Epithelial cell of proximal tubule (primary cell): Measurements from ENCODE around the gene IFI6. TPM values are rescaled to one million over a fixed set of nuclear protein-coding genes. Genes with fewer than 3 reads are reported as not detected.

ENCODE experiments used
- DNase-seq: peaks from one replicate; pipeline ENCODE4 v3.0.0-alpha.2; 2011; ENCODE audit warnings: low read depth
- H3K4me3 ChIP-seq: 2 replicates; pipeline ENCODE4 v1.5.1; 2011; ENCODE audit warnings: low read depth, mild to moderate bottlenecking, low read length
- total RNA-seq: library from RNA; depleted of rRNA; stranded (reverse); fragments of >200 nt; gene quantifications from 2 replicates; pipeline ENCODE4 v1.2.3, GENCODE V29; 2015
- TF ChIP-seq, protein P1 (sequence below): conservative IDR thresholded peaks from 2 replicates; pipeline ENCODE4 v1.5.1; 2012; ENCODE audit warnings: low read depth, mild to moderate bottlenecking, low read length

Gene IFI6
- total RNA-seq, 1 donor from 2014 or later = 28.3 TPM

GRCh38 chr1:27617420-27617819 is 54.6 kb downstream of the IFI6 start:
- DNase-seq = no peak
- TF ChIP-seq, protein P1, sequence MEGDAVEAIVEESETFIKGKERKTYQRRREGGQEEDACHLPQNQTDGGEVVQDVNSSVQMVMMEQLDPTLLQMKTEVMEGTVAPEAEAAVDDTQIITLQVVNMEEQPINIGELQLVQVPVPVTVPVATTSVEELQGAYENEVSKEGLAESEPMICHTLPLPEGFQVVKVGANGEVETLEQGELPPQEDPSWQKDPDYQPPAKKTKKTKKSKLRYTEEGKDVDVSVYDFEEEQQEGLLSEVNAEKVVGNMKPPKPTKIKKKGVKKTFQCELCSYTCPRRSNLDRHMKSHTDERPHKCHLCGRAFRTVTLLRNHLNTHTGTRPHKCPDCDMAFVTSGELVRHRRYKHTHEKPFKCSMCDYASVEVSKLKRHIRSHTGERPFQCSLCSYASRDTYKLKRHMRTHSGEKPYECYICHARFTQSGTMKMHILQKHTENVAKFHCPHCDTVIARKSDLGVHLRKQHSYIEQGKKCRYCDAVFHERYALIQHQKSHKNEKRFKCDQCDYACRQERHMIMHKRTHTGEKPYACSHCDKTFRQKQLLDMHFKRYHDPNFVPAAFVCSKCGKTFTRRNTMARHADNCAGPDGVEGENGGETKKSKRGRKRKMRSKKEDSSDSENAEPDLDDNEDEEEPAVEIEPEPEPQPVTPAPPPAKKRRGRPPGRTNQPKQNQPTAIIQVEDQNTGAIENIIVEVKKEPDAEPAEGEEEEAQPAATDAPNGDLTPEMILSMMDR = no peak
- H3K4me3 ChIP-seq = no peak overlapping the region

GRCh38 chr1:27616441-27616840 is 55.6 kb downstream of the IFI6 start:
- H3K4me3 ChIP-seq = no peak overlapping the region
- TF ChIP-seq, protein P1 = peak; percentile 26

More at GRCh38 chr1:27616441-27616840, 55.6 kb downstream of the IFI6 start:
- no peak for DNase-seq

Other genes with a start within 250 kb of the IFI6 start
- 21.4 and 27.9 TPM in 2 replicates for gene WASF2, start 182.0 kb downstream of the IFI6 start, total RNA-seq
- 7.2 and 10.8 TPM in 2 replicates for gene AHDC1, start 68.0 kb downstream of the IFI6 start, total RNA-seq
- gene FGR, start 37.0 kb downstream of the IFI6 start, total RNA-seq = not detected in 2 replicates
- 4.6 and 11.4 TPM in 2 replicates for gene FAM76A, start 53.8 kb upstream of the IFI6 start, total RNA-seq
- gene STX12, start 101.0 kb upstream of the IFI6 start, total RNA-seq = 21.7 and 31.5 TPM in 2 replicates
- gene PPP1R8, start 158.6 kb upstream of the IFI6 start, total RNA-seq = 27.4 and 45.4 TPM in 2 replicates
- gene THEMIS2, start 200.4 kb upstream of the IFI6 start, total RNA-seq = 12.1 and 24.2 TPM in 2 replicates
- 33.0 and 65.7 TPM in 2 replicates for gene RPA2, start 242.4 kb upstream of the IFI6 start, total RNA-seq